ENCODE data around the gene NFX1.
"Not testable (repeated sequence)": the region's sequence is repeated elsewhere in the genome, so short reads cannot be mapped to it uniquely, and the experiment has no call there.

GRCh38 chr9:33385536-33385935 is 95.2 kb downstream of the NFX1 start:
- not testable (repeated sequence) for TF ChIP-seq CTCF, POLR2A (IDR thresholded peaks at IDR 0.05)

Data from testis (tissue), 2 donors.